Activated naive CD4-positive, alpha-beta T cell treated with anti-CD3 and anti-CD28 coated beads, Interleukin-2, amount 50 U/mL, for 24 hours (primary cell): Measurements from ENCODE around the gene OTOF.

Experiments used
- H3K27ac Mint-ChIP-seq: one replicate; pipeline ENCODE4 v1.8.0; 2021; ENCODE audit warnings: mild to moderate bottlenecking, mixed read lengths
- H3K27me3 Mint-ChIP-seq: one replicate; pipeline ENCODE4 v1.8.0; 2021; ENCODE audit warnings: mixed read lengths
- H3K36me3 Mint-ChIP-seq: one replicate; pipeline ENCODE4 v1.8.0; 2021; ENCODE audit warnings: mixed read lengths
- H3K4me1 Mint-ChIP-seq: one replicate; pipeline ENCODE4 v1.8.0; 2021; ENCODE audit warnings: mixed read lengths
- H3K4me3 Mint-ChIP-seq: one replicate; pipeline ENCODE4 v1.8.0; 2021; ENCODE audit warnings: mild to moderate bottlenecking, mixed read lengths
- H3K9me3 Mint-ChIP-seq: one replicate; pipeline ENCODE4 v1.8.0; 2021; ENCODE audit warnings: mixed read lengths

Gene OTOF

DNA sequence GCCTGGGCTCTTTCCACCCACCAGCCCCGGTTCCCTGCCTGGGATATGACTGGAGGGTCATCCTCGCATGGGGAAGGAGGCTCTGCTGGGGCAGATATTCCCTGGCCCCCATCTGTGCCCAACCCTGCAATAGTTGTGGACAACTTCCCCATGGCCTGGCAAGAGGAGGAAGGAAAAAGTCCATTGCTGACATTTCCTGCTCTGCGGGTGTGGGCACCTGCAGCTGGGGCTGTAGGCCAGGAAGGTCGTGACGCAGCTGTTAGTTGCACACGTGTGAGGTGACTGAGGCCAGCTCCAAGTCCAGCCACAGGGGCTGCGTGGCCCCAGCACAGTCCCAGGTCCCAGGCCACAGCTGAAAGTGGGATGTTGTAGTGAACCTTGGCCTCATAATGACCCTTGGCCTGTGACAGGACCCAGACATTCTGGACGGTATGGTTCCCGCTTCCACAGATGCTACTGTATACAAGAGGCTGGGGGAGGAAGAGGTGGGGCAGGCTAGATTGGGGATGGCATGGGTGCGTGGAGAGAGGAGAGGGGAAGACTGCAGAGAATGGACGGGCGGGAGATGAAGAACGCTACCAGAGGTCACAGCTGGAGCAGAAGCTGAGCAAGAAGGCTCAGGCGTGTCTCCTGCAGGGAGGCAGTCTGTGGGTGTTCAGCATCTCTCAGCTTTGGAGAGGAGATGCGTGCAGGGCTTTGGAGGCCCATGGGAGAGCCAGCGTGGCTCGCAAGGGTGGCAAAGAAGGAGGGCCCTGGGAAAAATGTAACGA is 22.1 kb downstream of the OTOF start:
- H3K27ac Mint-ChIP-seq = no peak overlapping the region

GRCh38 chr2:26455037-26455669 is 22.8 kb downstream of the OTOF start:
- Mint-ChIP-seq H3K36me3 (no peaks in the 10 kb centered on the region), H3K9me3 (no peaks in the 10 kb centered on the region), H3K4me1 (no peaks in the 10 kb centered on the region), H3K4me3 (no peak overlapping the region), H3K27me3 (no peaks in the 10 kb centered on the region), H3K27ac (no peak overlapping the region)

More for the DNA sequence above, 22.1 kb downstream of the OTOF start:
- Mint-ChIP-seq H3K27me3 (no peaks in the 10 kb centered on the region), H3K36me3 (no peaks in the 10 kb centered on the region), H3K9me3 (no peaks in the 10 kb centered on the region), H3K4me3 (no peak overlapping the region), H3K4me1 (no peaks in the 10 kb centered on the region)

DNA sequence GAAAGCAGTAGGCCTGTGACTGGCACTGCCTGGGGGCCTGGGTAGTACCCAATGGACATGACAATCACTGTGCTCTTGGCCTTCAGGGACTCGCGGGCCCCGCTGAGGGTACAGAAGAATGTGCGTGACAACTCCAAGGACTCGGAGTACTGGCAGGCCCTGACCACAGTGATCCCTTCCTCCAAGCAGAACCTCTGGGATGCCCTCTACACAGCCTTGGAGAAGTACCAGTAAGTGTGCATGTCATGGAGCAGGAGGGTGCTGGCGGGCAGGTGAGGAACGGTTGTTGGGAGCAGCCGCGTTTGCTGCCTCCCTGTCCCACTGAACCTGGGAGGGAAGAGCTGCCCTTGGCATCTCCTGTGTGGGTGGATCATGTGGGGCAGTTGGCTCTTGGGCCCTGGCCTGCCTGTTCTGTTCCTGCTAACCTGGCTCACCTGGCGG is 23.3 kb downstream of the OTOF start:
- Mint-ChIP-seq H3K9me3 (no peaks in the 10 kb centered on the region), H3K36me3 (no peaks in the 10 kb centered on the region), H3K27ac (no peak overlapping the region), H3K4me1 (no peaks in the 10 kb centered on the region), H3K27me3 (no peaks in the 10 kb centered on the region), H3K4me3 (no peak overlapping the region)

- no peaks in the 10 kb centered on the region for H3K27me3 Mint-ChIP-seq
- no peaks in the 10 kb centered on the region for H3K36me3 Mint-ChIP-seq
- no peak overlapping the region for H3K4me3 Mint-ChIP-seq
- no peaks in the 10 kb centered on the region for H3K9me3 Mint-ChIP-seq
- H3K4me1 Mint-ChIP-seq = no peaks in the 10 kb centered on the region
- H3K27ac Mint-ChIP-seq = no peak overlapping the region
Observed at GRCh38 chr2:26453421-26454329, 24.2 kb downstream of the OTOF start.

- Mint-ChIP-seq H3K27ac (no peak overlapping the region), H3K9me3 (no peaks in the 10 kb centered on the region), H3K4me1 (no peaks in the 10 kb centered on the region), H3K4me3 (no peak overlapping the region), H3K36me3 (no peaks in the 10 kb centered on the region), H3K27me3 (no peaks in the 10 kb centered on the region)
Observed at GRCh38 chr2:26451700-26452099, 26.2 kb downstream of the OTOF start.

GRCh38 chr2:26450031-26450635 is 27.8 kb downstream of the OTOF start:
- no peak overlapping the region for H3K4me3 Mint-ChIP-seq
- H3K4me1 Mint-ChIP-seq = no peaks in the 10 kb centered on the region
- no peaks in the 10 kb centered on the region for H3K36me3 Mint-ChIP-seq
- no peak overlapping the region for H3K27ac Mint-ChIP-seq
- no peaks in the 10 kb centered on the region for H3K9me3 Mint-ChIP-seq
- no peaks in the 10 kb centered on the region for H3K27me3 Mint-ChIP-seq

GRCh38 chr2:26449278-26450030 is 28.5 kb downstream of the OTOF start:
- no peaks in the 10 kb centered on the region for H3K36me3 Mint-ChIP-seq
- no peaks in the 10 kb centered on the region for H3K27me3 Mint-ChIP-seq
- no peaks in the 10 kb centered on the region for H3K4me1 Mint-ChIP-seq
- no peak overlapping the region for H3K27ac Mint-ChIP-seq
- H3K9me3 Mint-ChIP-seq = no peaks in the 10 kb centered on the region
- no peak overlapping the region for H3K4me3 Mint-ChIP-seq

DNA sequence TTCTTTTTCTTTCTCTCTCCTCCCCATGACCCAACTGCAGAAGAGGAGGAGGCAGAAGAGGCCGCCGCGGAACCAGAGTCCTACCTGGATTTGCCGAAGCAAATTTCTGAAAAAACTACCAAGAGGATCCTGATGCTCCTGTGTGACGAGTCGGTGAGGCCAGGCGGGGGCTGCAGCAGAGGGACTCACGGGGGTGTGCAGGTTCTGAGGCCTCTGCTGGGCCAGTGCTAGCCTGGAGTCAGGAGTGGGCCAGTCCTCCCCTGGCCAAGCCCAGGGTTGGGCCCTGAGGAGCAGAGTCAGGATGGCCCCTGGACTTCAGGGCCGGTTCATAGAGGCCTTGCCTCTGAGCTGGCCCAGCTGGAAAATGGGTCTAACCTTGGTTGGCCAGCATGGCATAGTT is 29.3 kb downstream of the OTOF start:
- Mint-ChIP-seq H3K4me3 (no peak overlapping the region), H3K9me3 (no peaks in the 10 kb centered on the region), H3K27me3 (no peaks in the 10 kb centered on the region), H3K36me3 (no peaks in the 10 kb centered on the region), H3K4me1 (no peaks in the 10 kb centered on the region), H3K27ac (no peak overlapping the region)

- no peak overlapping the region for H3K4me3 Mint-ChIP-seq
- no peaks in the 10 kb centered on the region for H3K9me3 Mint-ChIP-seq
- H3K36me3 Mint-ChIP-seq = no peaks in the 10 kb centered on the region
- H3K4me1 Mint-ChIP-seq = peaks cover 1% of the 10 kb centered on the region
- H3K27ac Mint-ChIP-seq = no peak overlapping the region
- no peaks in the 10 kb centered on the region for H3K27me3 Mint-ChIP-seq
Observed at GRCh38 chr2:26444236-26444635, 33.7 kb downstream of the OTOF start.

DNA sequence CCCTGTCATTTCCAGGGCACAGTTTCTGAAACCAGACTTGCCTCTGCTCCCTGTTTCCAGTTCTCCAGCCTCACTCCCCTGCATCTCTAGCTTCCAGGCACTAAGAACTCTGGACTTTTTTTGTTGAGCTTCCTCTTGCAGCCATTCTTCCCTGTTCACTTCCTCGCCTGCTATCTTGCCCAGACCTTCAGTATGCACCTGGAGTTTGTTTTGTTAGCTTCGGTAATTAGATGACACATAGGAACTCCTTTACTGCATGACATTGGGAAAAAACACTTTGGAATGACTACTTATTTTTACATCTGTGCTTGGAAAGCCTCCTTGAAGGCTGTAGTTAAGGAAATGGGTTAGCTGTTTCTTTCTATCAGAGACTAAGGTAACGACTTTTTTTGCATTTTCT is 35.2 kb downstream of the OTOF start:
- H3K4me3 Mint-ChIP-seq = no peak overlapping the region
- H3K4me1 Mint-ChIP-seq = peaks cover 4% of the 10 kb centered on the region
- no peaks in the 10 kb centered on the region for H3K36me3 Mint-ChIP-seq
- no peaks in the 10 kb centered on the region for H3K27me3 Mint-ChIP-seq
- H3K27ac Mint-ChIP-seq = no peak overlapping the region
- no peaks in the 10 kb centered on the region for H3K9me3 Mint-ChIP-seq

DNA sequence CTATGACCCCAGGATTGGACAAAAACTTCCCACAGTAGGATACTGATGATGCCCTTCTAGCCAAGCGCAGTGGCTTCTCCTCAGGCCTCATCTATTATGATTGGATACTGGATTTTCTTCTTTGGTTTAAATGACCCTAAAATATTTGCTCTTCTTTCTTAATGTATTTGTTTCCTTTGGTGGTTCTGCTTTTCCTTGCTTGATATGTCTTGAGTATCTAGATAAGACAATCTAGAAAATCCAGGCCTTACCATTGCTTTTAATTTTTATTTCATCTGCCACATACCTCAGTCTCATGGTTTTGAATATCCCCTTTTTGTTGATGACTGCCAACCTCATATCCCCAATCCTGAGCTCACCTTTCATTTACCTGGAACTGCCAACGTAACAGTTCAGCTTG is 35.6 kb downstream of the OTOF start:
- H3K9me3 Mint-ChIP-seq = no peaks in the 10 kb centered on the region
- peaks cover 4% of the 10 kb centered on the region for H3K4me1 Mint-ChIP-seq
- no peaks in the 10 kb centered on the region for H3K27me3 Mint-ChIP-seq
- H3K27ac Mint-ChIP-seq = no peak overlapping the region
- no peaks in the 10 kb centered on the region for H3K36me3 Mint-ChIP-seq
- no peak overlapping the region for H3K4me3 Mint-ChIP-seq

- no peak overlapping the region for H3K4me3 Mint-ChIP-seq
- no peaks in the 10 kb centered on the region for H3K9me3 Mint-ChIP-seq
- H3K27me3 Mint-ChIP-seq = no peaks in the 10 kb centered on the region
- no peaks in the 10 kb centered on the region for H3K36me3 Mint-ChIP-seq
- peaks cover 4% of the 10 kb centered on the region for H3K4me1 Mint-ChIP-seq
- no peak overlapping the region for H3K27ac Mint-ChIP-seq
Observed at GRCh38 chr2:26438926-26439325, 39.0 kb downstream of the OTOF start.

DNA sequence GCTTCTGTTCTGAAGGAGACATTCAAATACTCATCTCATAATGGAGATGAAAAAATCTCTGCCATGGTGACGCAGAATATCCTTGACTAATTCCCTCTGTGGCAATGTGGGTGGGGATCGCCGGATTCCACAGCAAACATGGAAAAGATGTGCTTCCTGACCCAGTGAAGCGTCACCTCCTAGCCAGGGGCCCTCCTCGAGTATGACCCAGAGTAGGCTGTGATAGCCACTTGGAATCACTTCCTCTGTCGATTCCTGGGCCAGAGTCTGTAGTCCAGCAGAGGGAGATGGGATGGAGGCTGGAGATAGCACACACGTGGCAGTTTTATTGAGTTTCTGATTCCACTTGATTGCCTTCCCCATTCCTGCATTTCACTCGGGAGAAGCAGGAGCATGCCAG is 39.4 kb downstream of the OTOF start:
- no peaks in the 10 kb centered on the region for H3K36me3 Mint-ChIP-seq
- H3K9me3 Mint-ChIP-seq = no peaks in the 10 kb centered on the region
- H3K4me3 Mint-ChIP-seq = no peak overlapping the region
- no peaks in the 10 kb centered on the region for H3K27me3 Mint-ChIP-seq
- H3K4me1 Mint-ChIP-seq = peaks cover 4% of the 10 kb centered on the region
- no peak overlapping the region for H3K27ac Mint-ChIP-seq

DNA sequence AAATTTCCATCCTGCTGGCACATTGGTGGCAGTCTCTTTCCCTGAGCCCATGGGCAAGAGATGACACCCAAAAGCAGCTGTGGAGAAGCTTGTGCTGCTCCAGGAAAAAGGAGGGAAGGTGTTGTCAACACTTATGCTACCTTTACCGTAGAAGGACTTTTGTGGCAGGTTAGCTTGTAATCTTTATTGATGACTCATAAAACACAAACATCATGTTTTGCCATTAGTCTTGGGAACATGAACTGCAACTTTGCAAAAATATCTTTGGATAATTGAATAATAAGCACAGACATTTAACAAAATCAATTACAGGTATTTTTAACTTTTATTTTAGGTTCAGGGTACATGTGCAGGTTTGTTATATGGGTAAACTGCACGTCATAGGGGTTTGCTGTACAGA is 42.8 kb downstream of the OTOF start:
- Mint-ChIP-seq H3K9me3 (no peaks in the 10 kb centered on the region), H3K4me3 (no peak overlapping the region), H3K27me3 (no peaks in the 10 kb centered on the region), H3K27ac (no peak overlapping the region), H3K36me3 (no peaks in the 10 kb centered on the region), H3K4me1 (peaks cover 4% of the 10 kb centered on the region)

DNA sequence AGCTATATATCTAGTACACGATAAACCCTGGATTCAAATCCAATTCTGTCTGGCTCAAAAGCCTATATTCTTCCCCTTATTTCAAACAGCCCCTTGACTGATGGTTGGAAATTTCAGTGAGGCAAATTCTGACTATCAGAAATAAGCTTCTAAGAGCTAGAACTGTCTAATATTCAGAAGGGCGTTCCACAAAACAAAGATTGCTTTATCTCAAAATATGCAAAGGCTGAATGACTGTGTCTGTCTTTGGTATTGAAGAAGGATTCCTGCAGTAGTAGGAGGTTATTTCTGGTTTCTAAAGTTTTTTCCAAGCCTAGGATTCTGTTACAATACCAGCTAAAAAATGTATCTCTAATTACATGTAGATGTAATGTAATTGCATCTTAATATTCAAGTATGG is 45.1 kb downstream of the OTOF start:
- no peak overlapping the region for H3K27ac Mint-ChIP-seq
- no peaks in the 10 kb centered on the region for H3K27me3 Mint-ChIP-seq
- H3K4me3 Mint-ChIP-seq = no peak overlapping the region
- H3K9me3 Mint-ChIP-seq = no peaks in the 10 kb centered on the region
- H3K4me1 Mint-ChIP-seq = no peaks in the 10 kb centered on the region
- no peaks in the 10 kb centered on the region for H3K36me3 Mint-ChIP-seq
